Natural killer cell (primary cell): ENCODE data around the gene PLSCR4. TPM values are rescaled to one million over a fixed set of nuclear protein-coding genes. Genes with fewer than 3 reads are reported as not detected.

Experiments used
- ATAC-seq, 3 donors: fragments of 150-1000 bp in 2 of 3; fragments of 200-7000 bp in 1 of 3; cut with Tn5 transposase; 1 replicate in 1 of 3; 2 replicates in 2 of 3; pipeline ENCODE4 v1.10.0; 2021; ENCODE audit warnings: mild to moderate bottlenecking in 2 of 3, moderate library complexity in 2 of 3
- DNase-seq, 2 donors: peaks; one replicate each; pipeline versions ENCODE4 v3.0.0 to v3.0.0-alpha.2; 2013 to 2021; ENCODE audit warnings: mixed read lengths in 1 of 2
- H3K27ac ChIP-seq: one replicate; pipeline ENCODE4 v1.5.1; 2013; ENCODE audit warnings: mild to moderate bottlenecking, low read length
- H3K27me3 ChIP-seq: one replicate; pipeline ENCODE4 v1.6.1; 2013; ENCODE audit warnings: low read length; ENCODE audit not compliant: control insufficient read depth, insufficient read depth
- H3K36me3 ChIP-seq: one replicate; pipeline ENCODE4 v1.6.1; 2013; ENCODE audit warnings: low read length; ENCODE audit not compliant: control insufficient read depth, insufficient read depth
- H3K4me1 ChIP-seq: one replicate; pipeline ENCODE4 v1.6.1; 2013; ENCODE audit warnings: low read length; ENCODE audit not compliant: control insufficient read depth, insufficient read depth
- H3K4me3 ChIP-seq: one replicate; pipeline ENCODE4 v1.5.1; 2013; ENCODE audit warnings: low read length
- H3K9me3 ChIP-seq: one replicate; pipeline ENCODE4 v1.6.1; 2013; ENCODE audit warnings: low read length; ENCODE audit not compliant: control insufficient read depth, insufficient read depth
- H3K27ac Mint-ChIP-seq, 2 donors: one replicate each; pipeline ENCODE4 v1.8.0; 2022; ENCODE audit warnings: mild to moderate bottlenecking in 2 of 2, mixed read lengths in 2 of 2, moderate library complexity in 1 of 2
- H3K27me3 Mint-ChIP-seq, 2 donors: one replicate each; pipeline ENCODE4 v1.8.0; 2022; ENCODE audit warnings: low read depth in 2 of 2, mixed read lengths in 2 of 2
- H3K36me3 Mint-ChIP-seq: one replicate; pipeline ENCODE4 v1.8.0; 2022; ENCODE audit warnings: mixed read lengths
- H3K4me1 Mint-ChIP-seq, 2 donors: one replicate each; pipeline ENCODE4 v1.8.0; 2022; ENCODE audit warnings: mixed read lengths in 2 of 2
- H3K4me3 Mint-ChIP-seq: one replicate; pipeline ENCODE4 v1.8.0; 2022; ENCODE audit warnings: mild to moderate bottlenecking, moderate library complexity, mixed read lengths
- H3K9me3 Mint-ChIP-seq, 2 donors: one replicate each; pipeline ENCODE4 v1.8.0; 2022; ENCODE audit warnings: mixed read lengths in 2 of 2
- CTCF ChIP-seq: fragments of 200-600 bp; IDR thresholded peaks from one replicate; pipeline ENCODE4 v1.8.0; 2022; ENCODE audit warnings: antibody characterized with exemption
- WGBS: methylation state at CpG from one replicate; pipeline ENCODE4 v1.1.7; 2013; ENCODE audit warnings: missing lambda C conversion rate; ENCODE audit not compliant: insufficient coverage; 5-methylcytosine and 5-hydroxymethylcytosine counted together
- intact Hi-C: fragments of 100-400 bp; cut with micrococcal nuclease; formaldehyde crosslinking; loops from one replicate; pipeline ENCODE4 v1.14.2; 2022
- total RNA-seq, 4 donors: library from RNA; stranded (reverse); fragments of 120-200 nt in 1 of 4; gene quantifications; one replicate each; pipeline versions ENCODE4 v1.2.3 to v1.2.4, GENCODE V29; 2013 to 2022

The PLSCR4 gene
- total RNA-seq, 3 donors from 2014 or later (not counting 1 experiment from before 2014, with no cell fraction given): 0.11 to 0.21 TPM; not detected in 1

DNA sequence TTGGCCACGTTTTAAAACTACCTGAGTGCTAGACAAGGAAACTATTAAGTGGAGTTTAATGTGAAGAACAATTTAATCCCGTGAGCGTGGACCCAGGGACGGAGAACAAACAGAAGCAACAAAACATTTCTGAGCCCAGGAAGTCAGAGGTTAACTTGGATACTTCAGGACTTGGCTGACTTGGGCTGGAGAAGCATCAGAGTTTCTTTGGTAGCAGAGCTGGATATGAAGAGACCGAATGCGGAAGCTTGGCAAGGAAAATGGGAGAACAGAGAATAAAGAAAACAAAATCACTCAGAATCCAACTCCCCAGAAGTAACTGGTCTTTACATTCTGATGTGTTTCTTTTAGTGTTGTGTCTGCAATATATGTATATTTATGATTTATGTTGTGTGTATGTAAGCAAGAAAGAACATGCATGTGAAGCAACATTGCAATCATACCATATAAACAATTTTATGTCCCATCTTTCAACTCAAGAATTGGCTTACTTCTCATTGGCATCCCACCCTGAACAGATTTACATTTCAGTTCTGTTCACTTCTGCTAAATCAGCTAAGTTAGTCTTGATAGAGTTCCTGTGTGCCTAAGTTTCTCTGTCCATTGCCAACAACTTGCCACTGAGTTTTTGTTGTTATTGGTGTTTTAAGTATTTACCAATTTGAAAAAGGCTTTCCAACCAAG lies 72.8 kb downstream of the PLSCR4 start:
- TF ChIP-seq CTCF: no peak
- peaks cover under 1 to 2% of the 10 kb centered on the region in 2 donors for H3K9me3 Mint-ChIP-seq
- H3K27me3 ChIP-seq: no peaks in the 10 kb centered on the region
- H3K36me3 ChIP-seq: no peaks in the 10 kb centered on the region
- H3K36me3 Mint-ChIP-seq: no peaks in the 10 kb centered on the region
- intact Hi-C loops: no loop called here
- H3K27ac ChIP-seq: no peak overlapping the region
- WGBS: 92% methylated on average over 6 of the region's 6 CpGs
- H3K4me1 ChIP-seq: no peaks in the 10 kb centered on the region
- H3K4me3 Mint-ChIP-seq: no peak overlapping the region
- H3K27ac Mint-ChIP-seq: no peak overlapping the region
- no peaks in the 10 kb centered on the region for H3K4me1 Mint-ChIP-seq
- H3K9me3 ChIP-seq: no peaks in the 10 kb centered on the region
- H3K4me3 ChIP-seq: no peak overlapping the region
- ATAC-seq: no peak
- DNase-seq: no peak
- H3K27me3 Mint-ChIP-seq: peaks cover 0 to 3% of the 10 kb centered on the region in 2 donors

- intact Hi-C loops: no loop called here
- Mint-ChIP-seq H3K27me3 (peaks cover 0 to 7% of the 10 kb centered on the region in 2 donors), H3K27ac (no peak overlapping the region), H3K9me3 (peaks cover 4 to 5% of the 10 kb centered on the region in 2 donors), H3K4me3 (no peak overlapping the region), H3K36me3 (no peaks in the 10 kb centered on the region), H3K4me1 (no peaks in the 10 kb centered on the region)
- Histone ChIP-seq H3K4me1 (no peaks in the 10 kb centered on the region), H3K36me3 (no peaks in the 10 kb centered on the region), H3K9me3 (no peaks in the 10 kb centered on the region), H3K27ac (no peak overlapping the region), H3K27me3 (no peaks in the 10 kb centered on the region), H3K4me3 (no peak overlapping the region)
- TF ChIP-seq CTCF: no peak
- no peak for DNase-seq
- 55% methylated on average over 1 of the region's 1 CpG for WGBS
- no peak for ATAC-seq
Measured at GRCh38 chr3:146177519-146177918, 73.4 kb downstream of the PLSCR4 start.

DNA sequence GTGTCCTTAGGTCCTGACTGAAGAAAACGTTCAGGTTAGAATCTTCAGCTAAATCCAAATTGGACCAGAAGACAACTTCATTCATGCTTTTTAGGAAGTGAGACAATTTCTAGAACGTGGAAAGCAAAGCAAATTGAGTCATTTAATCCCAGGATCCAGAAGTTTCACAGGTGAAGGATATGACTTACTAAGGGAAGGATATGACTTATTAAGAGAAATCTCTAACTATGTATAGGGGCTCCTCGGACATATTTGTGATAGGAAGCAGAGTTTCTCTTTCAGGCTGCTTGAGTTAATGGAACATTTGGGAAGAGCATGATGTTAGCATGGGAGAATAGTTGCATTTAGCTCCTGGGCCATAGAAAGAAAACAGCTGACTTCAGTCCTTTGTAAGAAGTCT lies 73.8 kb downstream of the PLSCR4 start:
- ATAC-seq (no peak), DNase-seq (no peak)
- WGBS: 79% methylated on average over 3 of the region's 3 CpGs
- H3K4me1 Mint-ChIP-seq: no peaks in the 10 kb centered on the region
- Histone ChIP-seq H3K4me1 (no peaks in the 10 kb centered on the region), H3K9me3 (no peaks in the 10 kb centered on the region), H3K27me3 (no peaks in the 10 kb centered on the region), H3K36me3 (no peaks in the 10 kb centered on the region), H3K4me3 (no peak overlapping the region), H3K27ac (no peak overlapping the region)
- H3K9me3 Mint-ChIP-seq: peaks cover 4 to 5% of the 10 kb centered on the region in 2 donors
- no peak overlapping the region for H3K4me3 Mint-ChIP-seq
- intact Hi-C loops: no loop called here
- no peak overlapping the region for H3K27ac Mint-ChIP-seq
- H3K27me3 Mint-ChIP-seq: peaks cover 0 to 7% of the 10 kb centered on the region in 2 donors
- H3K36me3 Mint-ChIP-seq: no peaks in the 10 kb centered on the region
- TF ChIP-seq CTCF: no peak

- ATAC-seq (no peak), DNase-seq (no peak)
- Mint-ChIP-seq H3K4me1 (no peaks in the 10 kb centered on the region), H3K4me3 (no peak overlapping the region), H3K9me3 (peaks cover 4 to 5% of the 10 kb centered on the region in 2 donors), H3K36me3 (no peaks in the 10 kb centered on the region), H3K27ac (no peak overlapping the region), H3K27me3 (peaks cover 0 to 3% of the 10 kb centered on the region in 2 donors)
- Histone ChIP-seq H3K4me1 (no peaks in the 10 kb centered on the region), H3K4me3 (no peak overlapping the region), H3K27ac (no peak overlapping the region), H3K9me3 (no peaks in the 10 kb centered on the region), H3K36me3 (no peaks in the 10 kb centered on the region), H3K27me3 (no peaks in the 10 kb centered on the region)
- no peak for TF ChIP-seq CTCF
- WGBS: 88% methylated on average over 1 of the region's 1 CpG
- intact Hi-C loops: no loop called here
Measured at GRCh38 chr3:146172586-146172985, 78.3 kb downstream of the PLSCR4 start.
